Hematopoietic multipotent progenitor cell (in vitro differentiated cells): Measurements from ENCODE around the gene NXN. TPM values are rescaled to one million over a fixed set of nuclear protein-coding genes. Genes with fewer than 3 reads are reported as not detected.
A peak's percentile ranks its signal among the peaks of the same experiment; 100 is the strongest.
"Not testable (repeated sequence)": the region's sequence is repeated elsewhere in the genome, so short reads cannot be mapped to it uniquely, and the experiment has no call there.

ENCODE experiments used
- DNase-seq, 3 donors: peaks; one replicate each; pipeline ENCODE4 v3.0.0-alpha.2; 2011 to 2015; ENCODE audit warnings: low read depth in 2 of 3, low spot score in 2 of 3
- small RNA-seq: library from RNA; depleted of rRNA; stranded (forward); fragments of <200 nt; gene quantifications from one replicate; pipeline ENCODE3, GENCODE V24; 2012
- total RNA-seq: library from RNA; depleted of rRNA; stranded (reverse); fragments of >200 nt; gene quantifications from one replicate; pipeline ENCODE4 v1.2.3, GENCODE V29; 2012

The NXN gene
- total RNA-seq, 1 donor = 1.6 TPM

GRCh38 chr17:752002-752619 lies 227.5 kb downstream of the NXN start, which contains the start of gene GEMIN4:
TSS of gene GEMIN4 (minus strand) at chr17:752264. CDS start at chr17:752142, 122 bp downstream.
- peak; percentile 90 to 99 (median 93) for DNase-seq

GRCh38 chr17:751269-752001 lies 228.1 kb downstream of the NXN start:
- DNase-seq = peak; percentile 29 to 60 (median 35)

GRCh38 chr17:750431-751037 lies 229.0 kb downstream of the NXN start:
- no peak for DNase-seq

- not testable (repeated sequence) for DNase-seq
These were observed 230.2 kb downstream of the NXN start for GRCh38 chr17:749359-749758.

Small RNAs within 50 kb of the gene (small RNA-seq; reads per million reads assigned to genes)
- gene MIR3183 = not detected

Other genes with a start within 250 kb of the NXN start
- 12.7 TPM for gene TLCD3A, start 247.2 kb downstream of the NXN start, total RNA-seq
- gene GEMIN4, start 227.5 kb downstream of the NXN start, total RNA-seq = 23.2 TPM
- gene GLOD4, start 197.5 kb downstream of the NXN start, total RNA-seq = 20.7 TPM
- gene MRM3, start 197.4 kb downstream of the NXN start, total RNA-seq = 29.4 TPM
- 10.5 TPM for gene TIMM22, start 17.4 kb upstream of the NXN start, total RNA-seq
- 64.6 TPM for gene ABR, start 200.2 kb upstream of the NXN start, total RNA-seq